Measurements from ENCODE around the gene MCCC1.
"Not testable (repeated sequence)": the region's sequence is repeated elsewhere in the genome, so short reads cannot be mapped to it uniquely, and the experiment has no call there.

Gene MCCC1

DNA sequence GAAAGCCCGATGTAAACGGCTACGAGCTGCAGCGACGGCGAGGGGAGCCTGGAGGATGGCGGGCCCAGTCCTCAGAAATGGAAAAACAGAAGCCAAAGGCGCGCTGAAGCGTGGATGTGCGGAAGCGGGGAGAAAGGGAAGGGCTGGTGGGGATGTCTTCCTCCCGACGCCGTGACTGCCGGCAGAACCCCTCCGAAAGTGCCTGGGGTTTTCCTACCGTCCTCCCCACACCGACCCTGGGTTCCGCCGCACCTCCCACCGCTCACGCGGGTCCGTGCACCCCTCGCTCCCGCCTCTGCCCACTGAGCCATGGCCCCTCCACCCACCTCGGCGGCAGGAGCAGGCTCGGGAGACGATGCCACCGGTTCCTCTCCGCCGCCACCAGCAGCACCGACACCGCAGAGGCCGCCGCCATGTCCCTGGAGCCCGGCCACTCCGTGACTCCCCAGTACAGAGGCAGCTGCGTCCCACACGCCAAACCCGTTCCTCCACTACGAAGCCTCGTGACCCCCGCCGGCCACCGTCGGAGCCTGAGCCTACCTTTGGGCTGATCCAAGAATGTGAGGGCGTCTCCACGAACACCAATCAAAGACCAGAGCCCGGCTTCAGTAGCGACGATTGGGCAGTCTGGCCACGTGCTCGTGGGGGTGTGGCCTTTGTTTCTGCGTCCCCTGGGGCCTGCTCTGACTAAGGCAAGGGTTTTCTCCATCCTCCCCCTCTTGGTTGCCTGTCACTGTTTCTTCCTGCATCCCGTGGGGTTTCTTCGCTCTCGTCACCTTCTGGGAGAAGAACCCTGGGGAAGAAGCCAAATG is at the start of gene MCCC1:
MCCC1 (minus strand) TSS at position 471 of the 812 bp plus-strand sequence; CDS start at position 415, 56 bp downstream.
- peak; percentile 98 for DNase-seq

DNA sequence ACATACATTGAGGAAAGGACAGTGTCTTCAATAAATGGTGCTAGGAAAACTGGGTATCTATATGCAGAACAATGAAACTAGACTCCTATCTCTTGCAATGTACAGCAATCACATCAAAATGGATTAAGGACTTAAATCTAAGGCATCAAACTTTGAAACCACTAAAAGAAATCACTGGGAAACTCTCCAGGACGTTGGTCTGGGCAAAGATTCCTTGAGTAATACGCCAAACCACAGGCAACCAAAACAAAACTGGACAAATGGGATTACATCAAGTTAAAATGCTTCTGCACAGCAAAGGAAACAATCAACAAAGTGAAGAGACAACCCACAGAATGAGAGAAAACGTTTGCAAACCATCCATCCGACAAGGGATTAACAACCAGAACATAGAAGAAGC is 48.8 kb upstream of the MCCC1 start:
- DNase-seq: no peak

DNA sequence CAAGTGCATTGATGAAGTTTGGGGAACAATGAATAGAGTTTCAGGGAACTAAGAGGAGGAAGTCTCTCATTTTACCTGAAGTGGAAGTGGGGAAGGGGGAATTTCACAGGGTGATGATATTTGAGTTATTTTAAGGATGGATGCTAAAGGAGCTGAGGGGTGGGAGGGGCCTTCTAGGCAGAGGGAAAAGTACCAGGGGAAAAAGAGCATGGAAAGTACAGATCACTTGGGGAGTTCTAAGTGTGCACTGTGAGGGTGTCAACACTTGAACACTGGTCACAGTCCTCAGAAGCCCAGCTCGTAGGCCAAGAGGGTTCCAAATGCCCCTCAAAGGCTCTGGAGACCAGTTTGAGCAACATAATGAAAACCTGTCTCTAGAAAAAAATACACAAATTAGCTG is 45.1 kb upstream of the MCCC1 start:
- no peak for DNase-seq

DNA sequence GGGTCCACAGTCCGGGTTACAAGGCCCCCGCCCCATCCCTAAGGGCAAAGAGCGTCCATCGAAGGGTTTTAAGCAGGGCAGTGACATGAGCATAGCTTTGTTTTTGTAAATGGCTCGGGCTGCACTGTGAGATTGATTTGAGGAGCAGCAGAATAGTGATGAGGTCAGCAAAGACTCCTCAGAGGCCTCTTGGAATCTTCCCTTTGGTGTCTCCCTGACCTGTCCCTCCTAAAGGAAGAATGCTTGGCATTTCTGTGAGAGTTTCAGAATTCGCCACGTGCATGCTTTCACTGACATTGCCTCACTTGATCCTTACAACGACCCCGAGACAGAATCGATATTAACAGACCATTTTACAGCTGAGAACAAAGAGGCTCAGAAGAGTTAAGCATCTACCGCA is 42.9 kb upstream of the MCCC1 start:
- no peak for DNase-seq

DNA sequence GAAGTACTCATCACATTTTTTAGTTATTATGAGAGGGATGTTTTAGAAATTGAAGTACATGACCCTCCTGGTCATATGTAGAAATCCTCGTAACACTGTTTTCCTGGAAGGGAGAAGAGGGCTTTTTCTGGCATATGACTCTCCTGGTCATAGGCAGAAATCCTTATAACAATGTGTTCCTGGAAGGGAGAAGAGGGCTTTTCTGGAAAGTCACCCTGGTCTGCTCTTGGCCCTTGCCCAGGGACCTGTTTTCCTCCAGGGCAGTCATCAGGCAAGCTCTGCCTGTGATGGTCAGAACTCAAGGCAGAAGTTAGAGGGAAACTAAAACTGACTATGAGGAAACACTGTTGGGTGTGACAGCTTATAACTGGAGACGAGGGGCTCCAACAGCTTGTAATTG is 35.5 kb upstream of the MCCC1 start:
- DNase-seq: no peak

DNA sequence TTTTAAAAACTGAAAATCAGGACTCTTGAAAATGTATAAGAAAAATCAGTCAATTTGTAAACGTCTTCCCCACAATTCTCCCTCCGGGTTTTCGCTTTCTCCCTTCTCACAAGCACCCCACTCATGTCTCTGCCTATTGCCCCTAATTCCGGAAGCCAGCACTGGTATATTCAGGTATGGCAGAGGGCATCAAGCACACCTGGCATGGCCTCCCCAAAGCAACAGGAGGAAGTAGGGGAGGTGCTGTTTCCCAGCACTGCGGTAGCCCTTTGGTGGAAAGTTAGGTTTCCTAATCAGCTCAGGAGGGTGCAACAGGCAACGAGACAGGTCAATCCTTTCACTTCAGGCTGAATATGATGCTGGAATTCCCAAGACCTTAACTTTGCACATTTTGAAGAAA is 33.1 kb upstream of the MCCC1 start:
- DNase-seq: no peak

DNA sequence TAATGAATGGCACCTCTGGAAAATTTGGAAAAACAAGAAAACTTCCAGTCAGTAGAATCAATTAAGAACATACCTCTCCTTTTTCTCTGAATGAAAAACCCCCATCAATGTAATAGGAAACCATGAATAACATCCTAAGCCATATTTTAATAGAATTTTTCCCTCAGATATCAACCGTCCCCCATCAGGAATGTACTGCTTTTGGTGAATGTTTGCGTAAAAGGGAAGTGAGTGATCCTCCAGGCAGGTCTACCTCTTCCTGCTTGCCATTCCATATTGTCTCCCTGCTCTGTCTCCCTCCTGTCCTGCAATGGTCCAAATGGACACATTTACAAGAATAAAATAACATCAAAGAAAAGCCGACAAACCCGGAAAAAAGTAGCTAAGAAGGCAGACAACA is 32.4 kb upstream of the MCCC1 start:
- DNase-seq: no peak

DNA sequence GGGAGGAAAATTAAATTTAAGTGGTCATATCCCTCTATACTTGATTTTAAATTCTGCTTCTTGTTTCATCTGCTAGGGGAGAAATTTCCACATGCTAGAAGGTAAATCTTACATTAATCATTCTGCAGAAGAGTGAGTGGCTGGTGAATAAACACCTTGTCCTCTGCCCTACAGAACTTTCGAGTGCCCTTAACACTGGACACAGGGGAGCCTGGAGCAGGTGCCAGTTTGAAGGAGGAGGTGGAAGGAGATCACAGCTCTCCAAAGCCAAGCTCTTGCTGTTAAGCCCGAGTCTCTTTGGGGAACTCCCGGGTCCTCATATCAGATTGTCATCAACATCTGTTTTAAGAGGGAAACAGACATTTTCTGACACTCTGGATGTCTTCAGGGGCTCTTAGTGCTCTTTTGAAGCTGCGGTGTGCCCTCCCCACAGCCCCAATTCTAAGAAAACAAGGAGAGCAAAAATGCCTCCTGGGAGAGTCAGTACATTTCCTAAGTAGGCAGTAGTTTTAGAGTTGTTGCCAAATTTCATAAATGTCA is 32.0 kb upstream of the MCCC1 start:
- DNase-seq: no peak

DNA sequence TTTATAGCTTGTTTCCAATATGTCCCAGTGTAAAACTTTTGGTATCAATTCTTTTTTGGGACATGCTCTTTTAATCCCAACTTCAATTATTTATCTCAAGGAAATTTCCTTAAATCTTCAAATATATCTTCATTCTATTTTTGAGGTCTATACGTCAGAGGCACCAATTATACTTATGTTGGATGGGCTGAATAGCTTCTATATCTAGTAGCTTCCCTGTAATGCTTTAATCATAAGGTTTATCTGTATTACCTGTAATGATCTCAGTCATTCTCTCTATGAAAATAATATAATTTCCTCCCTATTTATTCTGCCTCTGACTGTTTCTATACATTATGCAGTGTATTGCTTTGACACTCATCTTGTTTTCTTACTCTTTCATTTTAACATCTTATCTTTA is 29.9 kb upstream of the MCCC1 start:
- DNase-seq: no peak

DNA sequence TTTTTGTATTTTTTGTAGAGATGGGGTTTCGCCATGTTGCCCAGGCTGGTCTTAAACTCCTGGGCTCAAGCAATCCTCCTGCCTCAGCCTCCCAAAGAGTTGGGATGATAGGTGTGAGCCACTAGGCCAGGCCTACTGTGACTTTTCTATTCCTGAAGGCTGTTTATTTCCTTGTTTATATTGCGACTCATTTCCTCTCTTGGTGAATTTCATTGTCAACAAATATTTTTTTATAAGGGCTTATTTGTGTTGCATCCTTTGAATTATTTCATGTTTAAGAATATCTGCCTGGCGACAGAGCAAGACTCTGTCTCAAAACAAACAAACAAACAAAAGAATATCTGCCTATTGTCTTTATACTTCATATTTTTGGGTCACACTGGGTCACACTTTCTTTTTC is 29.4 kb upstream of the MCCC1 start:
- no peak for DNase-seq

DNA sequence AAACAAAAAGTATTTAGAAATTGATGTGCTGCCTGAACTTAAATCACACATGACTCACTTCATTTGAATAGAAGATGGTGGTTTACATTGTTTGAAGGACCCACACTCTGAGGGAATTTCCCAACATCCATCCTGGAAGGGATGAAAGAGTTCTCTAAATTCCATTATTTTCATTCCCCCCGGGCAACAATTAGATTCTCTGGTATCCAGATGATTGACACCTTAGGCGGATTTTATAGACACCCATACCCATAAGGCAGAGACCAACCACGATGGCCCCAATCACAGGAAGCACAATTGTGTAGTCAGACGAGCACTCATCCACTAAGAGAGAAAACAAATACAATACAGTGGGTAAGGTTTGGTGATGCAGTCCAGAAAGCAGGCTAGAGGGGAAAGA is 24.6 kb upstream of the MCCC1 start:
- no peak for DNase-seq

DNA sequence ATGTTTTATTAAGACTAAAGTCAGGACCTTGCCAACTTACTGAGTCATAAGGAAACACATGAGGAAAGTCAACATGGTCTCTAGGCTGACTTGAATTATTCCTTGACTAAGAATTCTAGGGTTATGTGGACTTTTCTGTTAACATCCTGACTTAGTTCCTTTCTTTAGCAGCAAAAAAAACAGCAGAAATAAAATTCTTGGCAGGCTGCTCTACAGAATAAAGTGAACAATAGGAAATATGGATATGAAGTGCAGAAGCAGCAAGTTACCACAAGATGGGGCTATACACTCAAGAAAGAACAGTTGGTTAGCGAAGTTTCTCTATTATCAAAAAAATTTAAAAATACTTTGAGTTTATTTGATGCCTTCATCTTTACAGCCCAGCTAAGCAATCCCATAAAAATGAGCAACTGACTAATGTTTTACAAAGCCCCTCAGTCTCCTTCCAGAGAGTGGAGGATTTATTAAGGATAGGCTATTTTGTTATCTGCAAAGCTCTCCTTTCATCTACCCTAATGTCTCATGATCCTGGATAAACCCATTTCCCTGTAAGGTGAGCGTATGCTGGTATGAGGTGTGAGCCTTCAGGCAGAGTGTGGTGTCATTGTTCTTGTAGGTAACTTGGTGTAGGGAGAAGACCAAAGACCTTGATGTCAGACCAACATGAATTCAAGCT is 23.1 kb upstream of the MCCC1 start:
- DNase-seq: no peak

DNA sequence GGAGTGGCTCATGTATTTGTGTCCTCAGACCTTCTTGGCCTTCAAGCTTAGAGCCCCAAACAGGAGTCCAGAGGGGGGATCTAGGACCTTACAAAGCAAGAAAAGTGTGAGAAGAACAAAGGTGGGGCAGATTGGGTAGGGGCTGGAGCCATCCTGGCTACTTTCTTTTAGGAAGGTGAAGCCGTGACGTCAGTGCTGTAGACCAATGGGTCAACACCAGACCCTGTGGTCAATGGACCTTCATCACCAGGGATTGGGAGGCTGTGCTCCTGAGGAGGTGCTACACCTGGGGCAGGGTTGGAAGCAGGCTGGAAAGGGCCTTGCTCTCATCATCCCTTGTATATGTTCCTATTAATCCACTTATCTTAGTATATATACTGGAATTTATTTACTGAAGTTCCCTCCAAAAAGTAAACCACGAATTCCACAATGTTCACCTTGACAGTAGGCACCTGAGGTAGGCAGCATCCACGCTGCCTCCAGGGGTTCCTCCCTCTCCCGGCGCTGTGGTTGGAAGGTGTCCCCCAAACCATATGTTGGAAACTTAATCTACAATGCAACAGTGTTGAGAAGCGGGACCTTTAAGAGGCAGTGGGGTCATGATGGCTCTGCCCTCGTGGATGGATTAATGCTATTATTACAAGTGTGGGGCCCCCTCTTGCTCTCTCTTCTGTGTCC is 21.4 kb upstream of the MCCC1 start:
- DNase-seq: no peak

DNA sequence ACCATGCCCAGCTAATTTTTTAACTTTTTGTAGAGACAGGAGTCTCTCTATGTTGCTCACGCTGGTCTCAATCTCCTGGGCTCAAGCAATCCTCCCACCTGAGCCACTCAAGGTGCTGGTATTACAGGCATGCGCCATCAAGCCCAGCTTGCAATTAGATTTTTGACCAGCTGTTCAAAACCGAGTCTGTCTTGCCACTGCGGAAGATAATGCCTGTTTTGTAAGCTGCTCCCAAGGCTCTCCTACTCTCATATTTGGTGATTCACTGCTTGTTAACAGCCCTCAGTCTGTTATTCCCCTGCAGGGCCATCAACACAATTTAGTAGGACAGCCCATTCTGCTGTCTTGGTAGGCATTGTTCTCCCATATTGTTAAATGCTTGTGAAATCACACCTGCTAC is 17.8 kb upstream of the MCCC1 start:
- no peak for DNase-seq

DNA sequence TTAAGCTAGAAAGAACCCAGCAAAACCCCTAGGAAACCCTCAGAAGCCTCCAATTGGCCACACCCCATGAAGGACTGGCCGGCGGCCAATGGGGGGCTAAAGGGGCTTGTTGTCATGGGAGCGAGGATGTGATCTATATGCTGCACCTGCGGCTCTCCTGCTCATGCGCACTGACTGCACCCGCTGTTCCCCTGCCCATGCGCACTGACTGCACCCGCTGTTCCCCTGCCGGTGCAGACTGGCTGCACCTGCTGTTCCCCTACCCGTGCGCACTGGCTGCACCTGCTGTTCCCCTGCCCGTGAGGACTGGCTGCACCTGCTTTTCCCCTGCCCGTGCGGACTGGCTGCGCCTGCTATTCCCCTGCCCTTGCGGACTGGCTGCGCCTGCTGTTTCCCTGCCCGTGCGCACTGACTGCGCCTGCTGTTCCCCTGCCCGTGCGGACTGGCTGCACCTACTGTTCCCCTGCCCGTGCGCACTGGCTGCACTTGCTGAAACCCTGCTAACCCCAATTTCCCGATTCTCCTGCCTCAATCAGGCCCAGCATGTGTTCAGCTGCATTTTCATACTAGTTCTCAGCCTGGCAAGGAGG is 16.8 kb upstream of the MCCC1 start:
- peak; percentile 67 for DNase-seq

DNA sequence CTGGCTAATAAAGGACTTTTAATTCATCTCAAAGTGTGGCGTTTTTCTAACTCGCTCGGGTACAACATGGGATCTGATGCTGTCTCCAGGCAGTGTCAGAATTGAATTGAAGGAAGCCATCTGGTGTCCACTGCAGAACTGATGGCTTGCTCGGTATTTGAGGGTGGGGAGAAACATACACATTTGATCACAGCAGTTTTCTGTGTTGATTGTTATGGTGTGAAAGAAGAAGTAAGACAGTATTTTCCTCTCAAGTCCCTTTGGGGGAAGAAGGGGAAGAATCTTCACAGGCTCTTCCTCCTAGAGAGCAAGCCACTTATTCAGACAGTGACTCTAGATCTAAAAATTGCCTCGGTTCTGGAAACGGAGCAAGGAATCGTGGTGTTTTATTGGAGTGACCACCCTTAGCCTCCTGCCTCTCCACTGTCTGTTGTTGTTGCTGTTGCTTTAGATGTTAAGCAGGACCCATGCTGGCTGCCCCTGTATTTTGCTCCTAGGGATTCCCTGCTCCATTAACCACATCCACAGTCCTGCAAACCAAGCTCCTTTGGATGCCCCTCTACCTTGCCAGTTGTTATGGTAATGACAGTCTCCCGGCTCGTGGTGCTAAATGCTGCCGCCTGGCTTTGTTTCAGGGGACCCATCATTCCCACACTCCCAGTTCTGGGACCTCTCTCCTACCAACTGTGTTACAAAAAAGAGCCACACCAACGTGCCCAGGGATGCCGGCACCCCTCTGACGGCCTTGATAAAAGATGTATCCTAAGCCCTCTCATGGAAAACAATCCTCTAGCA is 15.3 kb upstream of the MCCC1 start:
- DNase-seq: no peak

DNA sequence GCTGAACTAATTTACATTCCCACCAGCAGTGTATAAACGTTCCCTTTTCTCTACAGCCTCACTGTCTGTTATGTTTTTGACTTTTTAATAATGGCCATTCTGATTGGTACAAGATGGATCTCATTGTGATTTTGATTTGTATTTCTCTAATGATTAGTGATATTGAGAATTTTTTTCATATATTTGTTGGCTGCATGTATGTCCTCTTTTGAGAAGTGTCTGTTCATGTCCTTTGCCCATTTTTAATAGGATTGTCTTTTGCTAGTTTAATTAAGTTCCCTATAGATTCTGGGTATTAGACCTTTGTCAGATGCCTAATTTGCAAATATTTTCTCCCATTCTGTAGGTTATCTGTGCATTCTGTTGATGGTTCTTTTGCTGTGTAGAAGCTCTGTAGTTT is 10.6 kb upstream of the MCCC1 start:
- DNase-seq: not testable (repeated sequence)

DNA sequence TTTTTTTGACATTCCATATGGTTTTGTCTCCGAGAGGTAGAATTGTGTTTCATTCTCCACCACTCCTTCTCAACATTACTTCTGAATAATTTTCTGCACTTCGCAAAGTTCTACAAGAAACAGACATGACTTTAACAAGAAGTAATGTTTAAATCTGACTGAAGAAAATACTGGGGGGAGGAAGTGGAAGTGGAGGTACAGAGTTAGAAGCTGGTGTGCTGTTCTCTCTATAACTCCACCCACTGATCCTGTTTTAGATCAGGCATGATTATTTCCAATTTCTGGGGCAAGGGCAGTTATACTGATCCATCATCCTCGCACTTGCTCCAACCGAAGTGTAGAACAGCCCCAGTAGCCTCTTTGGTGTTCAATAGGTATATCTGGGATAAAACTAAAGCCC is 9.2 kb upstream of the MCCC1 start:
- no peak for DNase-seq

DNA sequence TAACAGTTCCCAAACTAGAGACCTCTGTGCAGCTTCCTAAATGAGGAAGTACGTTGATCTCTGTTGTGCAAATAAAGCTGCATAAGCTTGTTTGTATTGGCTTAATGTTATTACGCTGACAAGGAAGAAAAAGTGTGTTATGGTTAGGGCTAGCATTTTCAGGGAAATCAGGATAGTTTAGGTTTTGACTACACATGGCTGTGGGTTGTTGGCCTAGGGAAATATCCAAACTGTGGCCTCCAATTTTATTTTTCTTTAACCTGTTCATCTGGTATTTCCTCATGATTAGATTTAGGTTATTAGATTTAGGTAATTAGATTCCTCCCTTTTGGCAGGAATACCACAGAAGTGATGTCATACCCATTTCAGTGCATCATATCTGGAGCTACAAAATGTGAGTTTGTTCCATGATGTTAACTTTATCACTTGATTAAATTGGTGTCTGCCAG is 8.7 kb upstream of the MCCC1 start:
- DNase-seq: no peak

DNA sequence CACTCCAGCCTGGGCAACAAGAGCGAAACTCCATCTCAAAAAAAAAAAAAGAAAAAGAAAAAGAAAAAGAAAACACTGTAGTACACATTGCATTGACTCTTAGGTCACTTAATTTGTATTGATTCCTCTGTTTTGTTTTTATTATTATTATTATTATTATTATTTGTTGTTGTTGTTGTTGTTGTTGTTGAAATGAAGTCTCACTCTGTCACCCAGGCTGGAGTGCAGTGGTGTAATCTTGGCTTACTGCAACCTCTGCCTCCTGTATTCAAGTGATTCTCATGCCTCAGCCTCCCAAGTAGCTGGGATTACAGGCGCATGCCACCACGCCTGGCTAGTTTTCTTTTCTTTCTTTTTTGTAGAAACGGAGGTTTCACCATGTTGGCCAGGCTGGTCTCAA is 8.1 kb upstream of the MCCC1 start:
- not testable (repeated sequence) for DNase-seq

DNA sequence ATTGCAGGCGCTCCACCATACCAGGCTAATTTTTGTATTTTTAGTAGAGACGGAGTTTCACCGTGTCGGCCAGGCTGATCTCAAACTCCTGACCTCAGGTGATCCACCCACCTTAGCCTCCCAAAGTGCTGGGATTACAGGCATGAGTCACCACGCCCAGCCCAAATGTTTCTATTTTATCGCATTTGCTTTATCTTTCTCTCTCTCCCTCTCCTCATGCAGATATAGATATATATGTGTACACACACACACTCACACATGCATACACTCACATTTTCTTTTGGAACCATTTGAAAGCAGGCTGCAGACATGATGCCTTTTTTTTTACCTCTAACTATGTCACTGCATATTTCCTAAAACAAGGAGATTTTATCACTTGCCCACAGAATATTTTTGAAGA is 7.3 kb upstream of the MCCC1 start:
- no peak for DNase-seq

DNA sequence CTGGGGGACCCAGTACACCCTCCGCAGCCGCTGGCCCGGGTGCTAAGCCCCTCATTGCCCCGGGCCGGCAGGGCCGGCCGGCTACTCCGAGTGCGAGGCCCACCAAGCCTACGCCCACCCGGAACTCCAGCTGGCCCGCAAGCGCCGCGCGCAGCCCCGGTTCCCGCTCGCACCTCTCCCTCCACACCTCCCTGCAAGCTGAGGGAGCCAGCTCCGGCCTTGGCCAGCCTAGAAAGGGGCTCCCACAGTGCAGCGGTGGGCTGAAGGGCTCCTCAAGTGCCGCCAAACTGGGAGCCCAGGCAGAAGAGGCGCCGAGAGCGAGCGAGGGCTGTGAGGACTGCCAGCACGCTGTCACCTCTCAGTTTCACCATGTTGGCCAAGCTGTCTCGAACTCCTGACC is 4.7 kb upstream of the MCCC1 start:
- not testable (repeated sequence) for DNase-seq

Measured in left hindlimb (tissue), 1 donor.